Measurements from ENCODE around the gene NT5DC2. TPM values are rescaled to one million over a fixed set of nuclear protein-coding genes. Genes with fewer than 3 reads are reported as not detected.

Gene NT5DC2
- total and polyA plus RNA-seq, 2 of the 8 experiments (the other 6 are each of a cell fraction or from before 2014, with no cell fraction given), result 331 to 477 TPM

DNA sequence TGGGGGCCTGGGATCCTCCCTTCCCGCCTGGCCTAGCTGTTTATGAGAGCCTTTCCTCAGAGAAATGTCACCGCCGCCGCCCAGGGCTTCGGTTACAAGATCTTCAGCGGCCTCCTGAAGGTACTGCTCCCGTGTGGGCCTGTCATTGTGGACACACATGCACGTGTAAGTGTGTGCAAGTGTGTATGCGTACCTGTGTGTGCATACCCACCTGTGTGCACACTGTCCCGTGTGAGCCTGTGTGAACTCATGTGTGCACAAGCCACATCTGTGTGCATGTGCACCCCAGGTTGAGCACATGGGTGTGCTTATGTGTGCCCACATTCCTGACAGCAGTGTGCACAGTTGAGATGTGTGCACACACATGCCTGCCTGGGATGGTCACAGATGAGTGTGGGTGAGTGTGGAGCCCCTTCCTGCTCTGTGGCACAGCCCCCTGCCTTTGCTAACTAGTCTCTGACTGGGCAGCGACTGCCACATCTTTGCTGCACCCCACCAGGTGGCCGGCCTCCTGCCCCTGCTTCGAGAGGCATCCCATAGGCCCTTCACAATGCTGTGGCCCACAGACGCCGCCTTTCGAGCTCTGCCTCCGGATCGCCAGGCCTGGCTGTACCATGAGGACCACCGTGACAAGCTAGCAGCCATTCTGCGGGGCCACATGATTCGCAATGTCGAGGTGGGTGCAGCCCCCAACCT is 14.1 kb downstream of the NT5DC2 start:
- Histone ChIP-seq H2AFZ (ENCODE audit: low read length) (no peak overlapping the region), H3K14ac (ENCODE audit: insufficient read length) (no peak overlapping the region), H4K20me1 (replicated peaks in 1 of 2; ENCODE audit: control insufficient read depth in 1 of 2, insufficient read depth in 2 of 2, low read length in 2 of 2) (peaks cover 0 to 14% of the 10 kb centered on the region in 2 experiments), H3K23me2 (ENCODE audit: low read depth, low read length) (no peaks in the 10 kb centered on the region; the same call in 1 of the 2 replicates), H3K27ac (ENCODE audit: low read depth, low read length) (no peak overlapping the region), H3K27me3 (replicated peaks in 1 of 4; ENCODE audit: control insufficient read depth in 3 of 4, extremely low read depth in 1 of 4, insufficient read depth in 3 of 4, low read length in 3 of 4) (peaks cover 0 to 11% (median 4%) of the 10 kb centered on the region in 4 experiments; a peak in 5 of 7 replicates), H4K5ac (ENCODE audit: insufficient read length, low read depth, low read length) (no peak overlapping the region), H4K8ac (ENCODE audit: extremely low read depth, insufficient read depth, low read length) (peak overlapping the region; percentile 7; the same call in 1 of the 2 replicates), H3K4me2 (ENCODE audit: insufficient read depth in 1 of 2, low read depth in 2 of 2, low read length in 2 of 2) (peak overlapping the region; percentile 58 to 66; a peak in 3 of 4 replicates), H3K36me3 (ENCODE audit: control insufficient read depth in 2 of 4, insufficient read depth in 4 of 4, low read length in 3 of 4) (peaks cover 2 to 16% (median 9%) of the 10 kb centered on the region in 4 experiments; a peak in 5 of 8 replicates), H3K79me1 (ENCODE audit: low read depth, low read length) (no peaks in the 10 kb centered on the region), H3K79me2 (ENCODE audit: control insufficient read depth in 1 of 2, insufficient read depth in 2 of 2, low read length in 2 of 2) (no peaks in the 10 kb centered on the region), H4K91ac (replicated peaks; ENCODE audit: insufficient read length, low read length) (no peak overlapping the region), H2BK120ac (replicated peaks; ENCODE audit: low read depth, low read length) (no peak overlapping the region), H2BK20ac (ENCODE audit: low read length) (no peak overlapping the region), H3K4ac (replicated peaks; ENCODE audit: insufficient read length, low read depth, low read length) (no peak overlapping the region), H2BK5ac (ENCODE audit: low read depth, low read length) (no peak overlapping the region; the same call in 1 of the 2 replicates), H2BK15ac (ENCODE audit: low read length) (peak overlapping the region; percentile 90; the same call in 1 of the 2 replicates), H2BK12ac (ENCODE audit: low read depth, low read length) (peak overlapping the region; percentile 35; the same call in 1 of the 2 replicates), H3K9me3 (ENCODE audit: insufficient read depth in 2 of 2, low read depth in 1 of 2, low read length in 1 of 2) (no peaks in the 10 kb centered on the region), H3K9ac (replicated peaks in 1 of 4; ENCODE audit: extremely low read depth in 1 of 4, low read depth in 3 of 4, low read length in 3 of 4) (no peak overlapping the region), H2AK5ac (ENCODE audit: low read depth, low read length) (no peak overlapping the region; the same call in 1 of the 2 replicates), H3K23ac (ENCODE audit: insufficient read length) (no peak overlapping the region), H3K4me3 (ENCODE audit: extremely low read depth in 1 of 4, insufficient read depth in 2 of 4, low read depth in 3 of 4, low read length in 4 of 4) (peak overlapping the region in 2 of 4 experiments; percentile 27 to 60; a peak in 1 of 8 replicates), H3K18ac (ENCODE audit: extremely low read depth, low read length) (0 out of 2 replicates have a peak overlapping the region, but pooled peaks have one; percentile 1), H3K56ac (replicated peaks; ENCODE audit: insufficient read length, low read depth, low read length) (no peak overlapping the region), H3K4me1 (replicated peaks in 1 of 4; ENCODE audit: control insufficient read depth in 3 of 4, insufficient read depth in 4 of 4, low read length in 3 of 4) (peaks cover 0 to 6% (median 4%) of the 10 kb centered on the region in 4 experiments; a peak in 5 of 7 replicates)
- TF ChIP-seq GABPA (IDR thresholded peaks at IDR 0.05; ENCODE audit: borderline replicate concordance, insufficient read depth, low read length) (no peak), CHD1 (IDR thresholded peaks at IDR 0.05; ENCODE audit: low read depth, low read length) (no peak), SP1 (IDR thresholded peaks at IDR 0.05; ENCODE audit: low read depth, low read length) (no peak), KDM1A (IDR thresholded peaks at IDR 0.05; ENCODE audit: borderline replicate concordance, low read length) (peak; percentile 52; the same call in 1 of the 2 replicates)
- TF ChIP-seq, protein P1, sequence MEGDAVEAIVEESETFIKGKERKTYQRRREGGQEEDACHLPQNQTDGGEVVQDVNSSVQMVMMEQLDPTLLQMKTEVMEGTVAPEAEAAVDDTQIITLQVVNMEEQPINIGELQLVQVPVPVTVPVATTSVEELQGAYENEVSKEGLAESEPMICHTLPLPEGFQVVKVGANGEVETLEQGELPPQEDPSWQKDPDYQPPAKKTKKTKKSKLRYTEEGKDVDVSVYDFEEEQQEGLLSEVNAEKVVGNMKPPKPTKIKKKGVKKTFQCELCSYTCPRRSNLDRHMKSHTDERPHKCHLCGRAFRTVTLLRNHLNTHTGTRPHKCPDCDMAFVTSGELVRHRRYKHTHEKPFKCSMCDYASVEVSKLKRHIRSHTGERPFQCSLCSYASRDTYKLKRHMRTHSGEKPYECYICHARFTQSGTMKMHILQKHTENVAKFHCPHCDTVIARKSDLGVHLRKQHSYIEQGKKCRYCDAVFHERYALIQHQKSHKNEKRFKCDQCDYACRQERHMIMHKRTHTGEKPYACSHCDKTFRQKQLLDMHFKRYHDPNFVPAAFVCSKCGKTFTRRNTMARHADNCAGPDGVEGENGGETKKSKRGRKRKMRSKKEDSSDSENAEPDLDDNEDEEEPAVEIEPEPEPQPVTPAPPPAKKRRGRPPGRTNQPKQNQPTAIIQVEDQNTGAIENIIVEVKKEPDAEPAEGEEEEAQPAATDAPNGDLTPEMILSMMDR (IDR thresholded peaks at IDR 0.05; ENCODE audit: control extremely low read depth in 1 of 3, insufficient read depth in 1 of 3, low read depth in 1 of 3, low read length in 3 of 3), result no peak
- ChIA-PET POLR2A (ENCODE audit: partially characterized antibody) (interaction anchor here (0.6 to 4.4 kb wide), 10 partner anchors 9 to 121 kb away, joined by 3 to 25 read pairs (median 5); partner anchors contain the start of gene UQCC5), CTCF (ENCODE audit: partially characterized antibody) (interaction anchor here (1.8 to 4.4 kb wide), 5 partner anchors 17 to 134 kb away, joined by 6 to 20 read pairs (median 11); no protein-coding TSS in a partner anchor)
- FAIRE-seq (no peak), DNase-seq (ENCODE audit: low read depth in 1 of 2, low spot score in 2 of 2) (no peak)
- 90% methylated on average over 22 of the region's 22 CpGs; no CpG with 5 or more reads in 1 of the 2 experiments for WGBS, 2 experiments (ENCODE audit: extremely low coverage in 1 of 2, insufficient coverage in 1 of 2, insufficient read length in 1 of 2, insufficient replicate concordance in 2 of 2, low coverage in 1 of 2, low lambda C conversion rate in 2 of 2, missing lambda C conversion rate in 1 of 2)
